Measurements from ENCODE around the gene NHLH1. TPM values are rescaled to one million over a fixed set of nuclear protein-coding genes. Genes with fewer than 3 reads are reported as not detected.

Gene NHLH1
- total and polyA plus RNA-seq, 2 of the 13 experiments (the other 11 are each of a cell fraction or from before 2014, with no cell fraction given), result 0.11 to 0.57 TPM

DNA sequence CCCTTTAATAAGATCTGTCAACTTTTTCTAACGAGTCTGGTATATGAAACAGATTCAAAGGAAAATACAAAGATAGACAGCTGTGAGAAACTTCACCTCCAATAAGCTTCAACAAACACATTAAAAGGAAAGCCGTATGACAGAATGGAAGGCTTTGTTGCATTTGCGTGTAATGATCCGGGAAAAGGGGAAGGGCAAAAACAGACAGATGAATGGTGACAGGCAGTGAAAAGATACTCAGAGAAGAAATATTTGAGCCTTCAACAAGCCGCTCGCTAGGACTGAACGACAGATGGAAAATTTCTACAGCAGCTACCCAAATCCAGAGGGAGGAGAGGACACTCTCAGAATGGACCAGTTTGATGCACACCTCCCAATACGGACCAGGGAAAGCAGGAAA, 38.7 kb upstream of the NHLH1 start (continued):
- TF ChIP-seq HOXD1 (CRISPR knock-in tag; IDR thresholded peaks at IDR 0.05) (no peak), PRPF4 (IDR thresholded peaks at IDR 0.05; ENCODE audit: low read depth, low read length, poor library complexity, severe bottlenecking) (no peak)

DNA sequence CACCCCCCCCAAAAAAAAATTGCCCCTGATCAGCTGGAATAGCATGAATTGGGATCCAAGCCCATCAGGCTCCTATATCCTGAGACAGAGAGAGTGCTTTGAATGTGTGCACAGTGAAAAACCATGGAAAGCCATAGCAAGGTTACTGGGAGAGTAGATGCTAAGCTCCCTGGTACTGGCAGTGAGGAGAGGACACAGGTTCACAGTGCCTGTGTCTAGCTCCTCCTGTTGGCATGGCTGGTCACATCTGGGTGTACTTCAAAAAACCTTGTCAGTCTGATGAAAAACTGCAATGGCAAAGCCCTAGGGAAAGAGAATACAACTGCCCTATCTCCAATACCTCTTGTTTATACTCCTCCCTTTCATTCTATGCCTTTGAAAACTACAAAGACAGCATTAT, 36.8 kb upstream of the NHLH1 start:
- in situ Hi-C loops (cut with HindIII; ENCODE audit: extremely low pct_ligation_motif_present, low pct_unique_long_range_greater_than_20kb) (no loop called here), intact Hi-C loops (cut with micrococcal nuclease; ENCODE audit: unreplicated experiment) (no loop called here)
- Histone ChIP-seq H3K27ac (ENCODE audit: extremely low read length, insufficient read depth, low read length) (no peak overlapping the region), H3K4me2 (ENCODE audit: low read depth, low read length) (no peak overlapping the region), H4K20me1 (ENCODE audit: insufficient read depth, low read length) (peaks cover 2% of the 10 kb centered on the region), H3K36me3 (replicated peaks in 1 of 2; ENCODE audit: control insufficient read depth in 1 of 2, insufficient read depth in 2 of 2, low read length in 2 of 2) (peaks cover 25 to 89% of the 10 kb centered on the region in 2 experiments), H3K9me3 (ENCODE audit: low read length) (no peaks in the 10 kb centered on the region), H3K4me3 (replicated peaks in 1 of 3; ENCODE audit: insufficient read depth in 1 of 3, low read depth in 2 of 3, low read length in 3 of 3) (no peak overlapping the region), H3K9ac (ENCODE audit: insufficient read depth, low read depth, low read length) (no peak overlapping the region), H2AFZ (ENCODE audit: low read length) (no peak overlapping the region), H3K27me3 (ENCODE audit: control insufficient read depth in 1 of 2, insufficient read depth in 2 of 2, low read length in 2 of 2) (no peaks in the 10 kb centered on the region), H3K79me2 (ENCODE audit: insufficient read depth, low read length) (peaks cover 2% of the 10 kb centered on the region), H3K4me1 (ENCODE audit: insufficient read depth, low read length) (no peaks in the 10 kb centered on the region)
- no peak for DNase-seq (ENCODE audit: low spot score)
- ChIA-PET CTCF (ENCODE audit: low intra/inter-chr PET ratio, low total read pairs) (no interaction called here), POLR2A (no interaction called here)
- no peak for TF ChIP-seq IKZF1 (IDR thresholded peaks at IDR 0.05)
- TF ChIP-seq, protein P1, sequence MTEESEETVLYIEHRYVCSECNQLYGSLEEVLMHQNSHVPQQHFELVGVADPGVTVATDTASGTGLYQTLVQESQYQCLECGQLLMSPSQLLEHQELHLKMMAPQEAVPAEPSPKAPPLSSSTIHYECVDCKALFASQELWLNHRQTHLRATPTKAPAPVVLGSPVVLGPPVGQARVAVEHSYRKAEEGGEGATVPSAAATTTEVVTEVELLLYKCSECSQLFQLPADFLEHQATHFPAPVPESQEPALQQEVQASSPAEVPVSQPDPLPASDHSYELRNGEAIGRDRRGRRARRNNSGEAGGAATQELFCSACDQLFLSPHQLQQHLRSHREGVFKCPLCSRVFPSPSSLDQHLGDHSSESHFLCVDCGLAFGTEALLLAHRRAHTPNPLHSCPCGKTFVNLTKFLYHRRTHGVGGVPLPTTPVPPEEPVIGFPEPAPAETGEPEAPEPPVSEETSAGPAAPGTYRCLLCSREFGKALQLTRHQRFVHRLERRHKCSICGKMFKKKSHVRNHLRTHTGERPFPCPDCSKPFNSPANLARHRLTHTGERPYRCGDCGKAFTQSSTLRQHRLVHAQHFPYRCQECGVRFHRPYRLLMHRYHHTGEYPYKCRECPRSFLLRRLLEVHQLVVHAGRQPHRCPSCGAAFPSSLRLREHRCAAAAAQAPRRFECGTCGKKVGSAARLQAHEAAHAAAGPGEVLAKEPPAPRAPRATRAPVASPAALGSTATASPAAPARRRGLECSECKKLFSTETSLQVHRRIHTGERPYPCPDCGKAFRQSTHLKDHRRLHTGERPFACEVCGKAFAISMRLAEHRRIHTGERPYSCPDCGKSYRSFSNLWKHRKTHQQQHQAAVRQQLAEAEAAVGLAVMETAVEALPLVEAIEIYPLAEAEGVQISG (CRISPR knock-in tag; IDR thresholded peaks at IDR 0.05), result 0 out of 2 replicates have a peak, but pooled peaks have one; percentile 20
- no peak for TF ChIP-seq NCOA5 (CRISPR knock-in tag; IDR thresholded peaks at IDR 0.05)
- peak; percentile 69 for ATAC-seq
- FAIRE-seq, result no peak
- BruUV-seq (replicated peaks), result no TSS peak

DNA sequence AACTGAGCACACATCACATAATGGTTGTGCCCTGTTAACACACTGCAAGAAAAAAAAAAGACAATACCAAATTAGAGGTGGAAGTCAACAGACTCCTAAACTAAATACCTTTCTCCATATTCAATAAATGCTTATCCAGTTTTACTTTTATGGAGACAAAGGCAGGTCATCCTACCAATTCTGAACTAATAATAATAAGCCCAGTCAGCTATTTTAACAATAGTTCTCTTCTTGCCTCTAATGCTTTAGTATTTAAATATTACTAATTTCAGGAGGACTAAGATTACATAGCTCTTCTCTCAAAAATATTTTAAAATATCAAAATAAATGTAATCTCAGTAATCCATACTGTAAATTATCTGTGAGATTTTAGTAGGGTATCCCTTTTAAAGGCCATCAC, 34.4 kb upstream of the NHLH1 start:
- no peak for ATAC-seq
- BruUV-seq (replicated peaks), result no TSS peak
- H3K9me3 ChIP-seq (ENCODE audit: low read length), result no peaks in the 10 kb centered on the region
- POLR2A ChIA-PET, result no interaction called here
- no peaks in the 10 kb centered on the region for H3K4me1 ChIP-seq (ENCODE audit: insufficient read depth, low read length)
- intact Hi-C loops (cut with micrococcal nuclease; ENCODE audit: unreplicated experiment), result no loop called here
- CTCF ChIA-PET (ENCODE audit: low intra/inter-chr PET ratio, low total read pairs), result no interaction called here
- H2AFZ ChIP-seq (ENCODE audit: low read length), result no peak overlapping the region
- peaks cover 10% of the 10 kb centered on the region for H3K79me2 ChIP-seq (ENCODE audit: insufficient read depth, low read length)
- H3K9ac ChIP-seq (ENCODE audit: insufficient read depth, low read depth, low read length), result no peak overlapping the region
- no peak overlapping the region for H3K4me2 ChIP-seq (ENCODE audit: low read depth, low read length)
- H3K4me3 ChIP-seq (replicated peaks in 1 of 3; ENCODE audit: insufficient read depth in 1 of 3, low read depth in 2 of 3, low read length in 3 of 3), result no peak overlapping the region
- no peak for FAIRE-seq
- H3K27me3 ChIP-seq (ENCODE audit: control insufficient read depth in 1 of 2, insufficient read depth in 2 of 2, low read length in 2 of 2), result no peaks in the 10 kb centered on the region
- no peak for DNase-seq (ENCODE audit: low spot score)
- in situ Hi-C loops (cut with HindIII; ENCODE audit: extremely low pct_ligation_motif_present, low pct_unique_long_range_greater_than_20kb), result no loop called here
- peaks cover 13% of the 10 kb centered on the region for H4K20me1 ChIP-seq (ENCODE audit: insufficient read depth, low read length)
- no peak overlapping the region for H3K27ac ChIP-seq (ENCODE audit: extremely low read length, insufficient read depth, low read length)
- peaks cover 25 to 81% of the 10 kb centered on the region in 2 experiments for H3K36me3 ChIP-seq (replicated peaks in 1 of 2; ENCODE audit: control insufficient read depth in 1 of 2, insufficient read depth in 2 of 2, low read length in 2 of 2)
- TF ChIP-seq SMARCE1 (IDR thresholded peaks at IDR 0.05; ENCODE audit: borderline replicate concordance), result no peak
- no peak for TF ChIP-seq POLR2AphosphoS5 (IDR thresholded peaks at IDR 0.05; ENCODE audit: low read depth, low read length)
- TF ChIP-seq TOE1 (CRISPR knock-in tag; IDR thresholded peaks at IDR 0.05), result no peak
- TF ChIP-seq, protein P2, sequence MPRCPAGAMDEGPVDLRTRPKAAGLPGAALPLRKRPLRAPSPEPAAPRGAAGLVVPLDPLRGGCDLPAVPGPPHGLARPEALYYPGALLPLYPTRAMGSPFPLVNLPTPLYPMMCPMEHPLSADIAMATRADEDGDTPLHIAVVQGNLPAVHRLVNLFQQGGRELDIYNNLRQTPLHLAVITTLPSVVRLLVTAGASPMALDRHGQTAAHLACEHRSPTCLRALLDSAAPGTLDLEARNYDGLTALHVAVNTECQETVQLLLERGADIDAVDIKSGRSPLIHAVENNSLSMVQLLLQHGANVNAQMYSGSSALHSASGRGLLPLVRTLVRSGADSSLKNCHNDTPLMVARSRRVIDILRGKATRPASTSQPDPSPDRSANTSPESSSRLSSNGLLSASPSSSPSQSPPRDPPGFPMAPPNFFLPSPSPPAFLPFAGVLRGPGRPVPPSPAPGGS (CRISPR knock-in tag; IDR thresholded peaks at IDR 0.05), result no peak
- no peak for TF ChIP-seq ZNF572 (CRISPR knock-in tag; IDR thresholded peaks at IDR 0.05)
- TF ChIP-seq ZNF367 (CRISPR knock-in tag; IDR thresholded peaks at IDR 0.05; ENCODE audit: borderline replicate concordance), result no peak
- no peak for TF ChIP-seq ZNF615 (CRISPR knock-in tag; IDR thresholded peaks at IDR 0.05; ENCODE audit: borderline replicate concordance)
- no peak for TF ChIP-seq SALL2 (CRISPR knock-in tag; IDR thresholded peaks at IDR 0.05)
- TF ChIP-seq MBNL3 (CRISPR knock-in tag; conservative IDR thresholded peaks at IDR 0.05), result no peak
- TF ChIP-seq MAFF (IDR thresholded peaks at IDR 0.05; ENCODE audit: low read depth, low read length), result peak; percentile 85
- no peak for TF ChIP-seq ZNF564 (CRISPR knock-in tag; IDR thresholded peaks at IDR 0.05)
- no peak for TF ChIP-seq MAFG (CRISPR knock-in tag; IDR thresholded peaks at IDR 0.05)
